ENCODE results near the gene RPS5.

RPS5 gene

GRCh38 chr19:58416604-58417003, 29.5 kb downstream of the RPS5 start:
- no peak for TF ChIP-seq CTCF (IDR thresholded peaks at IDR 0.05)

GRCh38 chr19:58417071-58417470, 30.0 kb downstream of the RPS5 start:
- TF ChIP-seq CTCF (IDR thresholded peaks at IDR 0.05): no peak

GRCh38 chr19:58428617-58429016, 41.5 kb downstream of the RPS5 start:
- TF ChIP-seq CTCF (IDR thresholded peaks at IDR 0.05): no peak

- TF ChIP-seq CTCF (IDR thresholded peaks at IDR 0.05): no peak
These were observed 42.7 kb downstream of the RPS5 start for GRCh38 chr19:58429745-58430144.

- no peak for TF ChIP-seq CTCF (IDR thresholded peaks at IDR 0.05)
These were observed 47.1 kb downstream of the RPS5 start for GRCh38 chr19:58434217-58434616.

GRCh38 chr19:58439576-58440554, 52.8 kb downstream of the RPS5 start, which contains the start of gene ZNF132:
ZNF132 (minus strand) TSS chr19:58440153; CDS start chr19:58439821, 332 bp downstream.
- no peak for TF ChIP-seq CTCF (IDR thresholded peaks at IDR 0.05)

- no peak for TF ChIP-seq CTCF (IDR thresholded peaks at IDR 0.05)
These were observed 53.5 kb downstream of the RPS5 start for GRCh38 chr19:58440556-58440955.
